GM19467 (cell line): ENCODE results near the gene THUMPD3.

Source experiments
- ATAC-seq: cut with Tn5 transposase; IDR thresholded peaks from one replicate; pipeline ENCODE4 v1.9.1; 2021; ENCODE audit warnings: mild to moderate bottlenecking, moderate library complexity; ENCODE audit not compliant: unreplicated experiment

The THUMPD3 gene

DNA sequence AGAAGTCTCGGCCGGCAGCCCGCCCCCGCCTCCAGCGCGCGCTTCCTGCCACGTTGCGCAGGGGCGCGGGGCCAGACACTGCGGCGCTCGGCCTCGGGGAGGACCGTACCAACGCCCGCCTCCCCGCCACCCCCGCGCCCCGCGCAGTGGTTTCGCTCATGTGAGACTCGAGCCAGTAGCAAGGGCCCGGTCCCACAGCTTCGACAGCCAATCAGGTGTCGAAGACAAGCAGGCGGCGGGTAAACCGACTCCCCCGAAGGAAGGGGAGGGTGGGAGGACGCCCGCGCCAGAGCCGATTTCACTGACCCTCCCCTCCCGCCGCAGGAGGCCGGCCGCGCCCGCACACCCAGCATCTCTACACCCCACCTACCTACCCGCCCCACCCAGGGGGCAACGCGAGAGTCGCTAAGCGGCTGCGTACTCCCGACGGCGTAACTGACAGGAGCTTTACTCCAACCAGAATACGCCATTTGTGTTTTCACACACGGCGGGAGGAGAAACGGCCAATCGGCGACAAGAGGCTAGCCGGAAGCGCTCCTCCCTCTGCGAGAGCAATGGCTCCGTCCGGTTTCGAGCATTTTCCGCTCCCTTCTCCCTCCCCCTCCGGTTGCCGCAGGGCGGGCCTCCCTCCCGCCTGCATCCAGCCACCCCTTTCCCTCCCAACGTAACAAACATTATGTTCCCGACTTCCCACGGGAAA is 33.9 kb downstream of the THUMPD3 start:
- peak; percentile 72 for ATAC-seq

DNA sequence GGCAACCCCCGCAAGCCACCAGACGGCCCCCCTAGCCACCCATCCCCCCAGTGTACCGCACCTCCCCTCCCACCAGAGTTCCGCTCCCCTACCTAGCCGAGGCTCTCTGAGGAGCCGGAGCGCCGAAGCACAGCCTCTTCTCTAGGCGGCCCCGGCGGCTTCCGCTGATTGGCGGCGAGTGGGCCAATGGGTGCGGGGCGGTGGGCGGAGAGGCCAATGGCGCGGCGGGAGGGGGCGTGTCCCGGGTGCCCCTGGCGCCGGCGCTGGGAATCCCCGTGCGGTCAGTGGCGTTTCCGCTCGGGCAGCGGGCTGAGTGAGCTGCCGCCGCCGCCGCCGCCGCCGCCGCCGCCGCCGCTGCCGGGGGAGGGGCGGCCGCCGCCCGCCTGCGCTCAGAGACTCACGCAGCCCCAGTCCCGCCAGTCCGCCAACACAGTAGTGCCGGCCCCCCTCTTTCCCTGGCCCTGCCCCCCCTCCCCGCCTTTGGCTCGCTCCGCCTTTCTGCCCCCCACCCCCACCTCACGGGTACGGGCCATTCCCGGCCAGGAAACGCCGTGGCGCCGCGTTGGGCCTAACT is 34.6 kb downstream of the THUMPD3 start, which contains the start of gene SETD5:
SETD5 (plus strand) TSS at position 284 of the 574 bp plus-strand sequence. CDS start 31,324 bp downstream, outside the sequence.
- peak; percentile 51 for ATAC-seq

DNA sequence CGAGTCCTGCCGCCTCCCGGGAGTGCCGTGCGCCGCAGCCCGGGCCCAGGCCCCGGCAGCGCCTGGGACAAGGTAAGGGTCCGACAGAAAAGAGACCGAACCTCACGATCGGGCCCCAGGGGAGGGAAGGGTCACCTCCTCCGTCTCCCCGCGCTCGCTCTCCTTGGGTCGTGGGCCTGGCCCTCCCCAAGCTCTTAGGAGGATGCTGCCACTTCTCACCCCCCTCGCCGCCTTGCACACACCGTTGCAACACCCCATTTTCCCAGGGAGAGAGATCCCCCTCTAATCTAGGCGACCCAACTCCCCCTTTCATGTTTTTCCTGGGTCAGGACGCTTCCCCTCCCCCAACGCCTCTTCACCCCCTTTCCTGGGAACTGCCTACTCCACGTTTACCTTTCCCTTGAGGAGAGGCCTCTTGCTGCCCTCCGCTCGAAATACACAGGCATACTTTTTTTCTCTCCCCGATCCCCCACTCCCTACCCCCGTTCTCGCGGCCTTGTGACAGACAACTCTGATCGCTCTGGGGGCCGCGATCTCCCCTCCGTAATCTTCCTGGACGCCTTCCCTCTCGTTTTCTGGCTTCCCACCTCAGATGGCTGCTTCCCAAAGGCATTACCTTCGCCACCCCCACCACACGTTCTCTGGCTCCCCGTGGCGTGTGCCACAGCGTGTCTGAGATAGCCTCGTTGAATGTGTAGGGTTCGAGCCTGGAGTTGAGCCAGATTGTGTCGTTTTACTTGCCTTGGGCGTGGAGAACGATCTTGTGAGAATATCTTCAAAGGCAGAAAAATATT is 35.2 kb downstream of the THUMPD3 start:
- no peak for ATAC-seq

DNA sequence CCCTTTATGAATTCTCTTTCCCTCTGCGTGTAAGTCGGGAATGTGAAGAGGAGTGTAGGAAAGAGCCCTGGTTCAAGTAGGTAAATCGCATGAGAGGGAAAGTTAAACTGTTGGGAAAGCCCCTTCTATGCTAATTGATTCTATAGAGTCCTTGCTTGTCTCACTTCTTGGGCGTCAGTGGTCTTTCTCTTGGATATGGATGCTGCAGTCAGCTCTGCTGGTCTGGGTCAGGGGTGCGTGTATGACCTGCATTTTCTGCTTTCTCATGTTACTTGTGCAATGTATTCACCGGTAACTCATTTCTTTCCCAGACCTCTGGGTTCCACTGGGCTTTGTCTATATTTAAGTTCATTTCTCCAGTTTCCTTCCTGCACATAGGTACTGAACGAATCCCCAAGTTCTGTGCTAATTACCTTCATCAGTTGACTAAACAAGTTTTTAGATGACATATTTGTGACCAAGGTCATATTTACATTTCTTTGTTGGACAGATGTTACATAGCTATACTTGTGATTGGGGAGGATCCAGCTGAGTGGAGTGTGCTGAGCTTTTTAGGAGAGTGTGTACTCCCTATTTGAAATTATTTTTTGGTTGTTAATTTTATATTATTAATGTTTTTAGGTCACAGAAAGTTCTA is 36.0 kb downstream of the THUMPD3 start:
- ATAC-seq, result no peak

DNA sequence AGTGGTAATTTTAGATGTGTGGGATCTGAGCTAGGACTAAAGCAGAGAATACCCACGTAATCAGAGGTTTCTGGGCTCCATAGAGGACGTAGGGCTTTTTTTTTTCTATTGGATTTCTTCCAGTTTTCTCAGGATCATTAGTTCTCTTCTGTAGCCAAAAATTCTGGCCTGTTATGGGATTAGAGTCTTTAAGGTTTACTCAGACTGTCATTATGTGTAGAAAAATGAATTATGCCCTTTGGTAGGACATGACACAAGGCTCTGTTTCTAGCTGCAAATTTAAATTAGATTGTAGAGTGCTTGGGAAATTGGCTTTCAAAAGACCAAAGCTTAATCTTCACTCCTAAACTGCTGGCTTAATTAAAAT is 36.5 kb downstream of the THUMPD3 start:
- no peak for ATAC-seq

DNA sequence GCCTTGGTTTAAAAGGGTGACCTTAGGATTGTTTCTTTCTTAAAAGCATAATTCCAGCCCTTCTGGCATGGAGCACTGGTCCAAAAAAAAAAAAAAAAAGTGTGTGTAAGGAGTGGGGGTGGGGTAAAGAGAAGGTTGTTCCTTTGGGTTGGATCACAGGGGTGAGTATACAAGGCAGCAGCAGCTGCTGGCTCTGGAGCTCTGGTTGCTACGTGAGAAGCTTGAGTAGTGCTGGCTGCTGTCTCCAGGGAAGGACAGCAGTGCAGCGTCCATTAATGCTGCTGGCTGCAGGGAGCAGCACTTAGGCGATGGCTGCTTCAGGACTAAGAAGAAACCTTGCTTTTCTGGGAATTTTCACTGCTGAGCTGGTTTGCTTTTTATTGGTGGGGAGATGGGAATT is 36.9 kb downstream of the THUMPD3 start:
- no peak for ATAC-seq

DNA sequence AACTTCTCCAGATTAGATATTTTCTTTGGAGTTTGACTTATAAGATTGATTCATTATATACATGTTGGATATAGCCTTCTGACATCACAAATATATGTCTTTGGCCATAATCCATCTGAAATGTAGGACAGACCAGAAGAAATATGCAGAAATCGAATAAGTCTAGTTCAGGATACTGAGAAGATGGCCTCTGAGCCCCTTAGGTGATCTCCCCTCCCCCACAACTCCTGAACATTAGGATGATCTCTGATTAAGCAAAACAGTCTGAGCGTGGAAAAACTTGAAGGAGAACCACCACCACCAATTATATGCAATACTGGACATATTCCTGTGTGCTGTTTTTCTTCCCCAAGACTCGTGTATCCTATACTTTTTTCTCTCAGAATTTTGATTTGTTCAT is 37.8 kb downstream of the THUMPD3 start:
- no peak for ATAC-seq

DNA sequence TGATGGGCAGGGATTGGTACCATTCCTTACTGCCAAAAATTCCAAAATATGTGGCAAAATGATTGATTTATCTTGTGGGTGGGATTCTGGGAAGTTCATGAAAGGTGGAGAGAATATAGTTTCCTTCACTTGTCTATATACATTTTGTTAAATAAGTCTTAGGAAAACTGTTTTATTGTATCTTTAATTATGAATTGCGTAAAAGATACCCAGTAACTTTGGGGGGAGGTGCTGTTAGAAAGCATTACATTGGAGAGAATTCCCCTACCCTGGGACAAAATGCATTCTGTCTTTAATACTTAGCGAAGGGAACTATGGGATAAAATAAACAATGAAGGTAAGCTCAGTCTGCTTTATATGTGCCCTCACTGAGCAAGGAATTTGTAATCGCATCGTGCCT is 39.1 kb downstream of the THUMPD3 start:
- no peak for ATAC-seq

DNA sequence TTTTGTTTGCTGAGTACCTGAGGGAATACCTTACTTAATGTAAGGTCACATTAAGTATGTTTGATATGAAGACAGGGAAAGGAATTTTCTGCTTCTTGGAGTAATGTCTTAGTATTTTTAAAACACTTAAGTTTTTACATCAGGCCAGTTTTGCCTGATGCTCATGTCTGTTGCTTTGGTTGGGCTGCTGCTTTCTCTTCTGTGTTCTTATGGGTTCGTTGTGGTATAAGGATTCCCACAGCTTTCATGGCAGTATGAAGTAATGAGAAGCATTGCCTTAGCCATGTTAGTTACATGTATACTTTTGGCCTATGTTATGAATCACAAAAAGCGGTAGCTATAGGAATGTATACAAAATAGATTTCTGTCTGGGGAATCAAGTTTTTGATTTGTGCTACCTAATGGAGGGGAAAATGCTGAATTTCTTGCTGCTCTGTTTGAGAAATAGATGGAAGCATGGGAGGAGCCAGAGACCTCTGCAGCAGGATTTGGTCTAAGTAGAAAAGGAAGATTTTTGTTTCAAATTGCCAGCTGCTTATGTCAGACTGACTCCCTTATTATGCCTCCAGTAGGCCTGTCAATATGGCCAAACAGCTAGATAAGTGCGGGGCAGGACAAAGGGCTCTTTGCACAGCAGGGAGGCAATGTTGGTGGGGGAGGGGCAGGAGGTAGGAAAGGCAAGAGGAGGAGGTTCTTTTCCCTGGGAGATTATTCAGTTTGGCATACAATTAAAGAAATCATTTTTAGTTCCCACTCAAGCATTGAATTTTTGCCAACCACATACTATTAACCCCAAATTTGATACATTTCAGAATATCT is 39.8 kb downstream of the THUMPD3 start:
- ATAC-seq, result no peak

DNA sequence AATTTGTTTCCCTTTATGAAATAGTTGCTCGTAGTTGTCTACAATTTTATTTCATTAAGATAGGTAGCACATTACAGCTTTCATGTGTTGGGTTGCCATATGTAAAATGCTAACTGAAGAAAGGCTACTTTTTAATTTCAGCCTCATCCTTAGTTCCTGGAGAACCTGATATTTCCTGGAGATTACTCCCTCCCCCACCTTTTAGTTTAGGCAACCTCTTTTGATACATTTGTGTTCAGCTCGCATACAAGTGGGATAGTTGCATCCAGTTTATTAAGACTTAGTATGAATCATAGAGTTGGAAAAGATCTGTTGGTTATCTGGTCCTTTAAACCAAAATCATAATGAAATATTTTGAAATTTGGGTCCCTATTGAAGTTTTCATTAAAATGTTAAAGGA is 40.6 kb downstream of the THUMPD3 start:
- ATAC-seq, result no peak

DNA sequence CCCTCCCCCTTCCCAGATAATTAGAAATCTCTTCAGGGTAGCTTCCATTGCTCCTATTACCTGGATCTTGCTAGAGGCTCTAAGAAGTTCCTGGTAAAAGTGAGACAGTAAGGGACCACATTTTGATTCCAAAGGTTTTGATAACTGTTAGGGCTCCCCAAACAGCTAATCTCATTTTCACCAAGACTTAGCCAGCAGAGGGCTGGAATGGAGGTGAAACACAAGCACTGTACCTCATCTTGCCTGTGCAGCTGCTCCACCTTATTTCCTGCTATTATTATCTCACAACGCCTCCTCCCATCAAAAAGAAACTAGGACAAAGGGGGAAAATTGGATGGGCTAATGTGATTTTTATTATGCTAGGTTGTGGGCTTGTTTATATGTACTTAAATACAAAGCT is 41.8 kb downstream of the THUMPD3 start:
- no peak for ATAC-seq

DNA sequence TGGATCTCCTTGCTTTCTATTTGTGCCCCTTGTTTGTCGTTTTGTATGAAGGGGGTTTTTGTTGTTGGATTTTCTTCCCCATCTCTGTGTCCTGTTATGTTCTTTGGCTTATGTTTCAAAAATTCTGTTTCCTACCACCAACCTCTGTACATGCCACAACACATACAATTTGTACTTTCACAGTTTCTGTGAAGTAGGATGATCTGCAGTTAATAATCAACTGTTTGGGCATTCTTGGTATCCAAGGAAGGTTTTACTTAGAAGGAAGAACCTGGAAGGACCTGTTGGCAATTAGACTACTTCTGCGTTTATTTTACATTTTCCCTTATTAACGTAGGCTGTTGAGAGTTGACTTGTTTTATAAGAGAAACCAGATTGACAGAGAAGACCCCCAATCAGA is 42.9 kb downstream of the THUMPD3 start:
- no peak for ATAC-seq

DNA sequence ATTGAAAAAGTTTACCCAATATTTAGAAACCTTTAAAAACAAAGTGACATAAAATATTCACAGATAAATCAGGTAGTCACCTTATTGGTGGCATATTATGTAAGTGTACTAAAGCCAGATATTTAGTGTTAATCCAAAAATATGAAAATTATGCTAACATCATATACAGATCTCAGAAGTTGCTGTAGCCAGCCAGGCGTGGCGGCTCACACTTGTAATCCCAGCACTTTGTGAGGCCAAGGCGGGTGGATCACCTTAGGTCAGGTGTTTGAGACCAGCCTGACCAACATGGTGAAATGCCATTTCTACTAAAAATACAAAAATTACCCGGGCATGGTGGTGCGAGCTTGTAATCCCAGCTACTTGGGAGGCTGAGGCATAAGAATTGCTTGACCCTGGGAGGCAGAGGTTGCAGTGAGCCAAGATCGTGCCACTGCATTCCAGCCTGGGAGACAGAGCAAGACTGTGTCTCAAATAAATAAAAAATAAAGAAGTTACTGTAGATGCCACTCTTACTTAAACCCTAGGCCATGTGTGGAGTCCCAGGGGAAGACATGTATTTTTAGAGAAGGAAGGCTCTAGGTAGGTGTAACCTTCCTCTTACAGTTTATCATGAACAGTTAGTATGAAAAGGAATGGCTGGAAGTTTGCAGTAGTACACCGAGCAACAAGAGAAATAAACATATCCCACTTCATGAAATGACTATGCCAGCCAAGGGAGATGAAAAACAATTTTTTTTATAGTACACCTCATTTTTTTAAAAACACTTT is 44.2 kb downstream of the THUMPD3 start:
- no peak for ATAC-seq

DNA sequence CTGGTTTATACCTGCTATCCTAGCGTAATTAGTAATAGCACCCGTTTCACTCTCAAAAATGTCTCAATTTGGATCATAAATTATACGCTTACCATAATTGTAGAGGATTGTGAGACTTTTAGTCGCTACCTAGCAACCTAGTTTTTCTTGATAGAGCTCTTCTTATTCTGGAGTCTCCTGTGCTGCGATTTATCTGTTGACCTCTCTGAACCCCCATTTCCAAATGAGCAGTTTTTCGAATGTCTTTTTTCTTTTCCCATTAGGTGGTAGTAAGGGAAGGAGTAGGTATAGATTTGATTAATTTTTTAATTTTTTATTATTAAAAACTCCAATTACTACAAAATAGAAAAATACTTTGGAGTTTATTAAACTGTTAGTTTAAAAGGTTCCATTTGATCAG is 45.2 kb downstream of the THUMPD3 start:
- no peak for ATAC-seq

DNA sequence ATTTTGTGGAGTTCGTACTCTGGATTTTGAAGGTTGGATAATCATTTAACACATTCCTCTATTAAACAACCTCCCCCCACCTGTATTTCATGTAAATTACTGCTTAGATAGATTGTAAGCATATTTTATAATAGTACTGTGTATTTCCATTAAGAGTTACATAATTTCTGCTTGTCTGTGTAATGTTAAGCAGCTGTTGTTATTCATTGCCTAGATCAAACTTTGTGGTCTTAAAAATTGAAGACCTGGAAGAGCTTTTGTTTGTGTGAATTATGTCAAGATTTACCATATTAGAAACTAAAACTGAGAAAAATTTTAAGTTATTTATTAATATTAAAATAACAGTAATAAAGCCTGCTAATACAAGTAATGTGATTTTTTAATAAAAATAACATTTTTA is 45.7 kb downstream of the THUMPD3 start:
- no peak for ATAC-seq

DNA sequence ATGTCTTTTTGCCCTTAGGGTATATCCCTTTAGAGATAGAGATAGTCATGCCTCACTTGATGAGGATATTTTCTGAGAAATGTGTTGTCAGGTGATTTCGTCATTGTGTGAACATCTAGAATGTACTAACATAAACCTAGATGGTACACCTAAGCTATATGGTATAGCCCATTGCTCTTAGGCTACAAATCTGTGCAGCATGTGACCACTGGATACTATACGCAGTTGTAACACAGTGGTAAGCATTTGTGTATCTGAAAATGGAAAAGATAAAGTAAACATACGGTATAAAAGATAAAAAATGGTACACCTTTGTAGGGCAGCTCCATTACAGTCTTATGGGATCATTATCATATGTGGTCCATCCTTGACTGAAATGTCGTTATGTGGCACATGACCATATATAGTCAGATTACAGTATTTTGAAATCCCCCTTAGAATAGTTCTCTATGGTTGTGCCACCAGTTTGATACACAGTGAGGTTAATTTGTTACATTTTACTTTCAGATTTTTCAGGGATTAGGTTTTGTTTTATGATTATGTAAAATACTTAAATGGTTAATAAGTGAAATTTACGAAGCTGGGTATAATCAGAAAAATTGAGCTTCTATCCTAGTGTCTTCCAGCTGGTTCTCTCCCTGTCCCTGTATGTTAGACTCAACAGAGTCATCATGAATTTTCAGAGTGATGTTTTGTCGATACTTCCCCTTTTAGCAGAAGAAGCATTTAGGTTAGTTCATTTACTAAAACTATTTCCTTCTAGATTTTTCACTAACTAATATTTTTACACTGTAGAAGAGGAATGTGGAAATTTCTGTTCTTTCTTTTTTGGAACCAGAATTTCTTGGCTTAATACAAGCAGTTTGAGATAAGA is 47.4 kb downstream of the THUMPD3 start:
- ATAC-seq, result no peak

DNA sequence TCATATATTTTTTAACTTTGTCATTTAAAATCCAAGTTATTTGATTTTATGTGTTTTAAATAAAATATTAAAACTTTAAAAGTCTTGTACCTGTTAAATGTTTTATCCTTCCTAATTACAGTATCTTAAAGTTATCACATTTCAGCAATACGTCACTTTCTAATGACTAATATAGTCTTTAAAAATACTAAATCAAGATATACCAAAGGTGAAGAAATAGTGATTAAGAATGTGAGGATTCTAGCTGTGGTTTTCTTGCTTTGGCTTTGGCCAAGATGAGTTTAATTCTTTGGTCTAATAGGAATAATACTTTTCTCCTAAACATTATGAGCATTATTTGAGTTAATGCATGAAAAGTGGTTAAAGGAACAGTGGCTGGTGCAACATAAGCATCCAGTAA is 48.4 kb downstream of the THUMPD3 start:
- ATAC-seq, result no peak

DNA sequence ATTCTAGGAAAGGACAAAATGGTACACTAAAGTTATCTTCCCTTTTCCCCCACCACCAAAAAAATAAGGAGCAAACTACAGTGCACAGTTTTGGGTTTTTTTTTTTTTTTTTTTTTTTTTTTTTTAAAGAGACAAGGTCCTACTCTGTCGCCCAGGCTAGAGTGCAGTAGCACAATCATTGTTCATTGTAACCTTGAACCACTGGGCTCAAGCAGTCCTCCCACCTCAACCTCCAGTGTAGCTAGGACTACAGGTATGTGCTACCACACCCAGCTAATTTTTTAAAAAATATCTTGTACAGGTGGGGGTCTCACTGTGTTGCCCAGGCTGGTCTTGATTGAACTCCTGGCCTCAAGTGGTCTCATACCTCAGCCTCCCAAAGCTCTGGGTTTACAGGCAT is 49.4 kb downstream of the THUMPD3 start:
- no peak for ATAC-seq

DNA sequence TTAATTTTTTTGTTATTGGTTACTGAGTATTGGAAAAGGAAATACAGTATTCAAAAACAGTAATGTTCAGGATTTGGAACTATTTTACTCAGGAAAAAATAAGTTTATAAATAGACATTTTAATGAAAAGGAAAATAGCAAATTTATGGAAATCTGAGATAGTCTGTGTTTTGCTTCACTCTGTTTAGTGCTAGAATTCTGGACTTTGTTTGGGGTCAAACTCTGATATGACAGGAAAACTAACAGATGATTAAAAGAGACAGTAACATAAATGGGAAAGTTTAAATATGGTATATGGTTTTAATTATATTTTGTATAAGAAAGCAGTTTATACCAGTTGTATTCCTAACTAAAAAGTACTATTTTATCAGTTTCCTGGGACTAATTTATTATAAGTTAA is 52.0 kb downstream of the THUMPD3 start:
- ATAC-seq, result no peak
